Activated CD8-positive, alpha-beta memory T cell treated with anti-CD3 and anti-CD28 coated beads for 4 hours (primary cell): ENCODE data around the gene ARSA.
A peak's percentile ranks its signal among the peaks of the same experiment; 100 is the strongest.
"Not testable (repeated sequence)": the region's sequence is repeated elsewhere in the genome, so short reads cannot be mapped to it uniquely, and the experiment has no call there.

Experiments used
- DNase-seq, 2 donors: peaks; one replicate each; pipeline ENCODE4 v3.0.0-alpha.2; 2020; ENCODE audit warnings: low read depth in 2 of 2

Gene ARSA

GRCh38 chr22:50621948-50622722 lies 5.8 kb downstream of the ARSA start:
- DNase-seq, result no peak

- no peak for DNase-seq
Observed at GRCh38 chr22:50621356-50621880, 6.5 kb downstream of the ARSA start.

GRCh38 chr22:50620593-50621355 lies 7.2 kb downstream of the ARSA start:
- DNase-seq, result peak; percentile 69 to 71

GRCh38 chr22:50614296-50614695 lies 13.7 kb downstream of the ARSA start:
- DNase-seq, result not testable (repeated sequence)

- DNase-seq, result no peak
Observed at GRCh38 chr22:50613291-50613981, 14.5 kb downstream of the ARSA start.

GRCh38 chr22:50612528-50613221 lies 15.3 kb downstream of the ARSA start:
- DNase-seq, result no peak

GRCh38 chr22:50612168-50612527 lies 15.8 kb downstream of the ARSA start:
- no peak for DNase-seq

GRCh38 chr22:50611341-50612060 lies 16.5 kb downstream of the ARSA start:
- DNase-seq, result no peak

- DNase-seq, result no peak
Observed at GRCh38 chr22:50610581-50610980, 17.4 kb downstream of the ARSA start.

GRCh38 chr22:50610041-50610451 lies 17.9 kb downstream of the ARSA start:
- DNase-seq, result no peak

GRCh38 chr22:50609599-50609998 lies 18.4 kb downstream of the ARSA start:
- DNase-seq, result no peak

- DNase-seq, result no peak
Observed at GRCh38 chr22:50608996-50609395, 19.0 kb downstream of the ARSA start.

GRCh38 chr22:50608058-50608840 lies 19.7 kb downstream of the ARSA start:
- DNase-seq, result not testable (repeated sequence)

GRCh38 chr22:50607659-50608020 lies 20.3 kb downstream of the ARSA start:
- no peak for DNase-seq

- no peak for DNase-seq
Observed at GRCh38 chr22:50606946-50607658, 20.9 kb downstream of the ARSA start.

- no peak for DNase-seq
Observed at GRCh38 chr22:50606165-50606945, 21.6 kb downstream of the ARSA start.

- no peak for DNase-seq
Observed at GRCh38 chr22:50605613-50606074, 22.3 kb downstream of the ARSA start.

- no peak for DNase-seq
Observed at GRCh38 chr22:50605002-50605612, 22.8 kb downstream of the ARSA start.
